ENCODE measurements around the gene TGM2.

The TGM2 gene

DNA sequence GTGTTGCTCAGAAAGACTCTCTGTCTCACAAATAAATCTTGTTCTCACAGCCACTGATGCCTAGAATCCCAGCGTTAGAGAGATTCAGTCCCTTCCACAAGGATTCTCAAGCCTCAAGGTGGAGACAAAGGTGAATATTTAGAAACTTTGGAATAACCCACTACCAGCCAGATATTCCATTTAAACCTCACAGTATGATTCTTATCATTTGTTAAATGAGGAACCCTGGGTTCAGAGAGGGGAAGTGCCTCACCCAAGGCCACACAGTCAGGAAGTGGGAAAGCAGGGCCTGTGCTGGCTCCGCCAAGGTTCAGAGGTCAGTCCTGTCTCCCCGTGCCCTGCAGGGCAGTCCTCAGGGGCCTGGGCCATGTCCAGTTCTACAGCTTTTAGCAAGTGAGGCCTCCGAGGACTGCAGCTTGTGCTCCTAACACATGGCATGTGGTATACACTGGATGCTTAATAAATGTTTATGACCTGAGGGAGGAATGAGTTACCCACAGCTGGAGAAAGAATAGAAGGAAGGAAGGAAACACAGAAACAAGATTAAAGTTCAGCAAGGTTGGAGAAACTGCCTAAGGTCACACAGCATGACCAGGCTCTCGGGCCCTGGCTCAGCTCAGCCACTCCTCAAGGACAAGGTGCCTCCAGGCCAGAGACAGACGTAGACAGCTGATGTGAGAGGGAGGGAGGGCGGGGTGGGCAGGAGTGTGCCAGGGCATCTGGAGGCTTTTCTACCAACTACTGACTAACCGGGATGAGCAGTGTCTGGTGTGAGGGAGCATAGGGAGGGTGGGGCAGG, 3.9 kb upstream of the TGM2 start:
- H3K9me3 Mint-ChIP-seq = no peaks in the 10 kb centered on the region
- peaks cover 2% of the 10 kb centered on the region for H3K36me3 Mint-ChIP-seq (ENCODE audit: insufficient read depth)
- H3K4me3 Mint-ChIP-seq = no peak overlapping the region
- ATAC-seq (replicated peaks; ENCODE audit: extremely low read depth, poor library complexity, severe bottlenecking) = peak; percentile 36
- DNase-seq (ENCODE audit: low spot score in 2 of 2) = no peak
- H3K27me3 Mint-ChIP-seq = peaks cover 42% of the 10 kb centered on the region
- H3K27ac Mint-ChIP-seq (ENCODE audit: low read depth) = peak overlapping the region; percentile 68
- peaks cover 7% of the 10 kb centered on the region for H3K4me1 Mint-ChIP-seq

- Mint-ChIP-seq H3K9me3 (no peaks in the 10 kb centered on the region), H3K4me1 (peaks cover 7% of the 10 kb centered on the region), H3K36me3 (ENCODE audit: insufficient read depth) (peaks cover 2% of the 10 kb centered on the region), H3K27me3 (peaks cover 51% of the 10 kb centered on the region), H3K27ac (ENCODE audit: low read depth) (no peak overlapping the region), H3K4me3 (no peak overlapping the region)
- no peak for ATAC-seq (replicated peaks; ENCODE audit: extremely low read depth, poor library complexity, severe bottlenecking)
- no peak for DNase-seq (ENCODE audit: low spot score in 2 of 2)
These were observed 3.0 kb upstream of the TGM2 start for GRCh38 chr20:38167851-38168760.

DNA sequence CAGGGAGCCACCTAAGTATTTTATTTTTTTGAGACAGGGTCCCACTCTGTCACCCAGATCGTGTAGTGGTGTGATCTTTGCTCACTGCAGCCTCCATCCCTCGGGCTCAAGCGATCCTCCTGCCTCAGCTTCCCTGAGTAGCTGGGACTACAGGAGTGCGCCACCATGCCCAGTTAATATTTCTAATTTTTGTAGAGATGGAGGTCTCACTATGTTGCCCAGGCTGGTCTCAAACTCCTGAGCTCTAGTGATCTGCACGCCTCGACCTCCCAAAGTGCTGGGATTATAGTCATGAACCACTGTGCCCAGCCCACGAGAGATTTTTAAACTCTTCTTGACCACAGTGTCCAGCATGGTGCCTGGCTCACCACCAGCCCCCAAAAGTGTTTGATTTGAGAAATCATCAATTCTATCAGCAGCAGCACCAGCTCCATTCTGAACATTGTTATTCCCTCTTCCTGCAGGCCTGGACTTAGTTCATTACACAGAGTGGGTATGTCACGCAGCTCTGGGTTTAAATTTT, 2.3 kb upstream of the TGM2 start:
- peaks cover 58% of the 10 kb centered on the region for H3K27me3 Mint-ChIP-seq

GRCh38 chr20:38166703-38167233, 1.7 kb upstream of the TGM2 start:
- peaks cover 58% of the 10 kb centered on the region for H3K27me3 Mint-ChIP-seq
- peaks cover 2% of the 10 kb centered on the region for H3K36me3 Mint-ChIP-seq (ENCODE audit: insufficient read depth)
- DNase-seq (ENCODE audit: low spot score in 2 of 2) (no peak), ATAC-seq (replicated peaks; ENCODE audit: extremely low read depth, poor library complexity, severe bottlenecking) (no peak)
- no peaks in the 10 kb centered on the region for H3K9me3 Mint-ChIP-seq
- H3K27ac Mint-ChIP-seq (ENCODE audit: low read depth) = no peak overlapping the region
- H3K4me3 Mint-ChIP-seq = no peak overlapping the region
- peaks cover 7% of the 10 kb centered on the region for H3K4me1 Mint-ChIP-seq

More for the DNA sequence above, 2.3 kb upstream of the TGM2 start:
- Mint-ChIP-seq H3K27ac (ENCODE audit: low read depth) (no peak overlapping the region), H3K4me1 (peaks cover 7% of the 10 kb centered on the region), H3K9me3 (no peaks in the 10 kb centered on the region), H3K36me3 (ENCODE audit: insufficient read depth) (peaks cover 2% of the 10 kb centered on the region), H3K4me3 (no peak overlapping the region)
- DNase-seq (ENCODE audit: low spot score in 2 of 2) = no peak
- no peak for ATAC-seq (replicated peaks; ENCODE audit: extremely low read depth, poor library complexity, severe bottlenecking)

GRCh38 chr20:38165966-38166702, 1.1 kb upstream of the TGM2 start:
- ATAC-seq (replicated peaks; ENCODE audit: extremely low read depth, poor library complexity, severe bottlenecking) (no peak), DNase-seq (ENCODE audit: low spot score in 2 of 2) (no peak)
- H3K27ac Mint-ChIP-seq (ENCODE audit: low read depth) = no peak overlapping the region
- peaks cover 2% of the 10 kb centered on the region for H3K36me3 Mint-ChIP-seq (ENCODE audit: insufficient read depth)
- no peaks in the 10 kb centered on the region for H3K9me3 Mint-ChIP-seq
- H3K27me3 Mint-ChIP-seq = peaks cover 51% of the 10 kb centered on the region
- H3K4me3 Mint-ChIP-seq = no peak overlapping the region
- H3K4me1 Mint-ChIP-seq = peaks cover 7% of the 10 kb centered on the region

- Mint-ChIP-seq H3K4me3 (no peak overlapping the region), H3K27ac (ENCODE audit: low read depth) (no peak overlapping the region)
These were observed 414 bp downstream of the TGM2 start for GRCh38 chr20:38164624-38165088.

DNA sequence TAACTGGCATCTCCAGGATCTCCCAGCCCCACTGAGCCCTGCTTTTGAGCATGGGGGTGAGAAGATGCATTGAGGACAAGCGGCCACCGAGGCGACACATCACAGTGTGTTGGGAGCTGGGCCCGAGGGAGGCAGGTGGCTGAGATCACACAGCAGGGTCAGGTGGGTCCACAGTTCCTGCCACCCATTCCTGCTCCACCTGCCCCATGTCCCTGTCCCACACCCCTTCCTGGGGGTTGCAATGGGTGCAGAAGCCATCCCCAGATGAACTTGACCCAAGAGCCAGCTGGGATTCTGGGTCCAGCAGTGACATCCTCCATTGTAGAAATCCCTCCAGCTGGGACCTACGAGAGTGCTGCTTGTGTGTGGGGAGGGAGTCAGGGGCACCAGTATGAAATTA, 1.0 kb downstream of the TGM2 start:
- H3K4me1 Mint-ChIP-seq = peaks cover 7% of the 10 kb centered on the region

More at GRCh38 chr20:38164624-38165088, 414 bp downstream of the TGM2 start:
- Mint-ChIP-seq H3K36me3 (ENCODE audit: insufficient read depth) (peaks cover 2% of the 10 kb centered on the region), H3K9me3 (no peaks in the 10 kb centered on the region), H3K27me3 (peaks cover 40% of the 10 kb centered on the region), H3K4me1 (peaks cover 7% of the 10 kb centered on the region)
- no peak for DNase-seq (ENCODE audit: low spot score in 2 of 2)
- no peak for ATAC-seq (replicated peaks; ENCODE audit: extremely low read depth, poor library complexity, severe bottlenecking)

DNA sequence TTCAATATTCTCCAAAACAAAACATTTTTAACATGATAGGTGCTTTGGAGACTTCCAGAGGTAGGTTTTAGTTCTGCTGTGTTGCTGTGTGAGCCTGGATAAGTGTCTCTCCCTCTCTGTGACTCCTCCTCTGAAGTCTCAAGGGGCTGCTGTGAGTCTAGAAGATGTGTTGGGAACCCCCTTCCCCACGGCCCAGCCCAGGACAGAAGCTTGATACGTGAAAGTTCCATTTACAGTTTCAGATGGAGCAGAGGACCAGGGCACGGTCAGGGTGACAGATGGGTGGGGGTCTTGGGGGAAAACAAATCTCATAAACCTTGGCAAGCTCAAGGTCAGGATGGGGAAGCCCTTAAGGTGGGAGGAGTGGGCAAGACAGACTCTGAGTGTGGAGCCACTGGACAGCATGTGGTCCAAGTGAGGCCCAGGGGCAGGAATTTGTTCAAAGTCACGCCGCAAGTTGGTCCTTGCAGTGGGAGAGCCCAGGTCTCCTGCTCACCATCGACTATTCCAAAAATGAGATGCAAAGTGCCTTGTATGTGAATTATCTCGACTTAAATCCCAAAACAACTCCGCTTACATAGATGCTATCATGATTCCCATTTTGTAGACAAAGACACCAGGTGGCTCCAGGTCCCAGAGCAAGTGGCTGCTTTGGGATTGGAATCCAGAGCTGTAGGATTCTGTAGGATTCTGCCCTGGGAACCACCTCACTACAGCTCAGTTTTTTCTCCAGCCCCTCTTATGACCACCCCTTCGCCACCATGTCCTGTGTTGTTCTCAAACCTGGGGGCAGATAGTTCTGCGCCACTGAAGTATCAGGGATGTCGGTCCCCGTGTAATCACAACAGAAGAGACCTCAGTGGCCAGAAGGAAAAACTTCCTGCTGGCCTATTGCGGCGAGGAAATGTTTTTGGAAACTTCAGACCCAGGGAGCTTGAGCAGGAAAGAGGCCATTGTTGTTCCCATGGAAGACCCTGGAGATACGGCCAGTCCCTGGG, 1.9 kb downstream of the TGM2 start:
- DNase-seq (ENCODE audit: low spot score in 2 of 2) (no peak), ATAC-seq (replicated peaks; ENCODE audit: extremely low read depth, poor library complexity, severe bottlenecking) (no peak)
- no peak overlapping the region for H3K27ac Mint-ChIP-seq (ENCODE audit: low read depth)
- H3K27me3 Mint-ChIP-seq = peaks cover 40% of the 10 kb centered on the region
- no peak overlapping the region for H3K4me3 Mint-ChIP-seq
- H3K4me1 Mint-ChIP-seq = peaks cover 7% of the 10 kb centered on the region
- no peaks in the 10 kb centered on the region for H3K9me3 Mint-ChIP-seq
- peaks cover 2% of the 10 kb centered on the region for H3K36me3 Mint-ChIP-seq (ENCODE audit: insufficient read depth)

More for the DNA sequence above, 1.0 kb downstream of the TGM2 start:
- DNase-seq (ENCODE audit: low spot score in 2 of 2) = no peak
- no peak for ATAC-seq (replicated peaks; ENCODE audit: extremely low read depth, poor library complexity, severe bottlenecking)
- Mint-ChIP-seq H3K4me3 (no peak overlapping the region), H3K27ac (ENCODE audit: low read depth) (no peak overlapping the region), H3K36me3 (ENCODE audit: insufficient read depth) (peaks cover 2% of the 10 kb centered on the region), H3K9me3 (no peaks in the 10 kb centered on the region), H3K27me3 (peaks cover 40% of the 10 kb centered on the region)

DNA sequence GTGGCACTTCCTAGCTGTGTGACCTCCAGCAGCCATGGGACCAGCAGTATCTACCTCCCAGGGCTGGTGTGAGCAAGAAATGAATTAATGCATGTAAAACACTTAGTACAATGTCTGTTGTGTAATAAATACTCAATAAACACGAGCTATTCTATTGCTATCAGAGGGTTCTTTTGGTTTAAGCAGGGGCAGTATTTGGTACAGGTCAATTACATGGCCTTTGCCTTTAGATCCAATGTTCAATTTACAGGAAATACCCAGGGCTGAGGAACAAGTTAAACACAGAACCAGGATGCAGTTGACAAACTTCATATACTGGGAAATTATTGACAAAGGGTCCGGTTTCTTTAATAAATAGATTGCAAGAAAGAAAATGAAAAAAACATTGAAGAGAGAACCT, 2.9 kb downstream of the TGM2 start:
- Mint-ChIP-seq H3K27me3 (peaks cover 40% of the 10 kb centered on the region), H3K36me3 (ENCODE audit: insufficient read depth) (peaks cover 2% of the 10 kb centered on the region), H3K27ac (ENCODE audit: low read depth) (no peak overlapping the region), H3K9me3 (no peaks in the 10 kb centered on the region), H3K4me3 (no peak overlapping the region), H3K4me1 (peaks cover 7% of the 10 kb centered on the region)
- DNase-seq (ENCODE audit: low spot score in 2 of 2) (no peak), ATAC-seq (replicated peaks; ENCODE audit: extremely low read depth, poor library complexity, severe bottlenecking) (no peak)

DNA sequence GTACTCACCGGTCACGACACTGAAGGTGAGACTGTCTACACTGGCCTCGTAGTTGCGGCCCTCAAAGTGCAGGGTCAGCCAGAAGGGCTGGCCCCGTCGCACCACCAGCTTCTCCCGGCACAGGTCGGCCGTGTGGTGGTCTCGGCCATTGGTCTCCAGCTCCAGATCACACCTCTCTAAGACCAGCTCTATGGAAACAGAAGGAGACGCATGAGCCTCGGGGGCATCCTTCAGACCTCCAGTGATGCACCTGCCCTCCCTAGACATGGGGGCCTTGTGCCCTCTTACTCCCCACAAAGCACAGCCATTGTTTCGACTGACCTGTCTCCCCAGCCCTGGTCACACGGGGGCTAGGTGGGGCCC, 3.7 kb downstream of the TGM2 start:
- no peak for ATAC-seq (replicated peaks; ENCODE audit: extremely low read depth, poor library complexity, severe bottlenecking)
- H3K27ac Mint-ChIP-seq (ENCODE audit: low read depth) = no peak overlapping the region
- H3K4me3 Mint-ChIP-seq = no peak overlapping the region
- no peak for DNase-seq (ENCODE audit: low spot score in 2 of 2)
- H3K9me3 Mint-ChIP-seq = no peaks in the 10 kb centered on the region
- H3K4me1 Mint-ChIP-seq = peaks cover 7% of the 10 kb centered on the region
- peaks cover 2% of the 10 kb centered on the region for H3K36me3 Mint-ChIP-seq (ENCODE audit: insufficient read depth)
- H3K27me3 Mint-ChIP-seq = peaks cover 37% of the 10 kb centered on the region
